Stimulated activated CD4-positive, alpha-beta T cell treated with anti-CD3 and anti-CD28 coated beads, TNF-alpha, amount 100 ng/mL, for 48 hours (primary cell): ENCODE measurements around the gene CDKAL1.
"Not testable (repeated sequence)": the region's sequence is repeated elsewhere in the genome, so short reads cannot be mapped to it uniquely, and the experiment has no call there.

ENCODE experiments used
- DNase-seq, 3 donors: peaks; one replicate each; pipeline ENCODE4 v3.0.0-alpha.2; 2020; ENCODE audit warnings: low read depth in 3 of 3

Gene CDKAL1

GRCh38 chr6:21180155-21180554 is 645.9 kb downstream of the CDKAL1 start:
- no peak for DNase-seq

- DNase-seq, result no peak
These were observed 646.6 kb downstream of the CDKAL1 start for GRCh38 chr6:21180800-21181337.

- DNase-seq, result no peak
These were observed 647.6 kb downstream of the CDKAL1 start for GRCh38 chr6:21181866-21182265.

- DNase-seq, result no peak
These were observed 648.3 kb downstream of the CDKAL1 start for GRCh38 chr6:21182589-21182988.

GRCh38 chr6:21185861-21186478 is 651.7 kb downstream of the CDKAL1 start:
- DNase-seq, result no peak

GRCh38 chr6:21186479-21187055 is 652.3 kb downstream of the CDKAL1 start:
- no peak for DNase-seq

- DNase-seq, result no peak
These were observed 653.2 kb downstream of the CDKAL1 start for GRCh38 chr6:21187485-21187884.

- DNase-seq, result no peak
These were observed 654.4 kb downstream of the CDKAL1 start for GRCh38 chr6:21188505-21189223.

GRCh38 chr6:21189759-21190158 is 655.5 kb downstream of the CDKAL1 start:
- no peak for DNase-seq

- DNase-seq, result no peak
These were observed 656.4 kb downstream of the CDKAL1 start for GRCh38 chr6:21190701-21191100.

- no peak for DNase-seq
These were observed 659.7 kb downstream of the CDKAL1 start for GRCh38 chr6:21193790-21194475.

- DNase-seq, result not testable (repeated sequence)
These were observed 661.0 kb downstream of the CDKAL1 start for GRCh38 chr6:21195301-21195700.

- no peak for DNase-seq
These were observed 663.9 kb downstream of the CDKAL1 start for GRCh38 chr6:21198032-21198640.

- DNase-seq, result no peak
These were observed 665.0 kb downstream of the CDKAL1 start for GRCh38 chr6:21199262-21199661.

GRCh38 chr6:21200134-21200870 is 666.0 kb downstream of the CDKAL1 start:
- no peak for DNase-seq

- no peak for DNase-seq
These were observed 666.9 kb downstream of the CDKAL1 start for GRCh38 chr6:21201187-21201586.

GRCh38 chr6:21201637-21202350 is 667.5 kb downstream of the CDKAL1 start:
- no peak for DNase-seq

- DNase-seq, result no peak
These were observed 668.3 kb downstream of the CDKAL1 start for GRCh38 chr6:21202521-21202920.

- DNase-seq, result no peak
These were observed 670.7 kb downstream of the CDKAL1 start for GRCh38 chr6:21204951-21205350.

GRCh38 chr6:21208081-21208795 is 674.0 kb downstream of the CDKAL1 start:
- DNase-seq, result no peak
